Esophagus muscularis mucosa (tissue), 3 donors: Measurements from ENCODE around the gene FIS1.

ENCODE experiments used
- CTCF ChIP-seq, 3 experiments: fragments of 200-600 bp in 2 of 3; fragments of 450-650 bp in 1 of 3; sonication (generic) in 2 of 3; IDR thresholded peaks; one replicate each; pipeline ENCODE4 v1.5.1; 2017 to 2019; ENCODE audit warnings: antibody characterized with exemption in 3 of 3, mild to moderate bottlenecking in 2 of 3, moderate library complexity in 1 of 3
- POLR2AphosphoS5 ChIP-seq, 2 donors: sonication (generic); formaldehyde crosslinking; IDR thresholded peaks; one replicate each; pipeline ENCODE4 v1.6.1; 2017; ENCODE audit warnings: antibody characterized with exemption in 2 of 2

GRCh38 chr7:101278461-101279292, 33.8 kb upstream of the FIS1 start:
- TF ChIP-seq CTCF (IDR thresholded peaks at IDR 0.05) (no peak), POLR2AphosphoS5 (IDR thresholded peaks at IDR 0.05) (no peak)
